ENCODE measurements around the gene SYMPK.
"Not testable (repeated sequence)": the region's sequence is repeated elsewhere in the genome, so short reads cannot be mapped to it uniquely, and the experiment has no call there.

The SYMPK gene

GRCh38 chr19:45885556-45886426, 22.8 kb upstream of the SYMPK start, which contains the start of gene IRF2BP1:
Gene IRF2BP1, minus strand, starts transcription at chr19:45886141. Its CDS starts 367 bp downstream, at chr19:45885774.
- DNase-seq (ENCODE audit: low read depth, low spot score) = peak; percentile 66

DNA sequence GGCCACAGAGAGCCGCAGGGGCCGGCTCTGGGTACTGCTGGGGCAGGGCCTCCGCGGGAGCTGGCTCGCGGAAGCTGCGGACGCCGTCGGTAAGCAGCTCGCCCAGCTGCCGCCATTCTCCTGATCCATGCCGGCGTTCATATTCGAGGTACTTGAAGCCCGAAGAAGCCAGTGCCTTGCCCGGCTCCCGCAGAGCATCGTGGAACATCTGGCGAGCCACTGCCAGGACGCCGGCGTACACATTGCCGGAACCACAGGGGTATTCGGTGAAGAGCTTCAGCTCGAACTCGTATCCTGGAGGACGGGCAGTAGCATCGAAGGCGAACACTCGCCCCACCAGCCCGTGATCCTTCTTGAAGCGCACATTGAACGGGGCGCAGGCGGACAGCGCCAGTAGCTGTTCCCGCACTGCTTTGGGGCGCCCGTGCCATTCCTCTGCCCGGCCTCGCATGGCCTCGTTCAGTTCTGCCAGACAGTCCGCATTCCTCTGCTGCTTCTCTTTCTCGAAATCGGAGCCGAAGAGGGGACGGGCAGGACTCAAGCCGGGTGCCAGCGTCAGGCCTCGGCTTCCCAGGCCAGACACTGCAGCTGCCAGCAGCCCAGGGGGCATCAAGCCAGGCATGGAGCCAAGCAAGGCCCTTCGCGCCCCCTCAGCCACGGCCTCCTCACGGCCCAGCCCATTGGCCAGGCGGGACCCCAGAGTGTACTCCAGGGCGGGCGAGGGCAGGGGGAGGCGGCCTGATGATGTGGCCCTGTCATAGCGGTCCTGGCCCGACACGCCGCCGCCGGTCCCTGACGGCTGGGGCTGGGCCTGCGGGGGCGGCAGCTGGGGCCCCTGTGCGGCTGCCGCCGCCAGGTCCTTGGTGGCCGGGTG, 22.0 kb upstream of the SYMPK start:
- DNase-seq (ENCODE audit: low read depth, low spot score) = no peak

- no peak for DNase-seq (ENCODE audit: low read depth, low spot score)
These were observed 21.1 kb upstream of the SYMPK start for GRCh38 chr19:45883881-45884681.

- DNase-seq (ENCODE audit: low read depth, low spot score) = no peak
These were observed 20.6 kb upstream of the SYMPK start for GRCh38 chr19:45883586-45883880.

GRCh38 chr19:45882652-45883585, 20.0 kb upstream of the SYMPK start:
- peak; percentile 64 for DNase-seq (ENCODE audit: low read depth, low spot score)

DNA sequence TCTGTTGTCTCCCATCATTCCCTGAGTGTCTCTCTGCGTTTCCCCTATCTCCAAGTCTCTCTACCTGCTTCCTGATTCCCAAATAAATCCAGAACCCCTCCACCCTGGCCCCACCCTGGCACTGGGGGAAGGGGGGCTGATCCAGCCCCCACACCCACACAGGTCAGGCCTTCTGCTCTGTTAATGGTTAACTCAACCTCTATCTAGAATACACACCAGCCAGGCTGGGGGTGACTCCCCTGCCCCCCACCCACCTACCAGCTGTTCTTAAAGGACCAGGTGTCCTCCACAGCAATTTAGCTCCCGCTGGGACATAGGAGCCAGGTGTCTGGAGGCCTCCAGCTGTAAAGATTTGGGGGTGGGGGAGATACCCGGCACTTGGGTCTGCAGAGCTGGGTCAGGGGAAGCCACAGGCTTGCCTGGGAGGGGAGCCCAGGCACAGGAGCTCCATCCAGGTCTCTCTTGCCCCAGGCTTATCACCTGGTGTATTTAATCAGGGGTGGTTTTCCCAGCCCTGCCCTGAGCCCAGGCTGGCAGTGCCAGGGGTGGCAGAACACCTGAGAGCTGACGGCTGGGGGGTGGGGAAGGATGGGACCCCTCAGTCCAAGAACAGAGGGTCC, 19.1 kb upstream of the SYMPK start:
- DNase-seq (ENCODE audit: low read depth, low spot score) = no peak

DNA sequence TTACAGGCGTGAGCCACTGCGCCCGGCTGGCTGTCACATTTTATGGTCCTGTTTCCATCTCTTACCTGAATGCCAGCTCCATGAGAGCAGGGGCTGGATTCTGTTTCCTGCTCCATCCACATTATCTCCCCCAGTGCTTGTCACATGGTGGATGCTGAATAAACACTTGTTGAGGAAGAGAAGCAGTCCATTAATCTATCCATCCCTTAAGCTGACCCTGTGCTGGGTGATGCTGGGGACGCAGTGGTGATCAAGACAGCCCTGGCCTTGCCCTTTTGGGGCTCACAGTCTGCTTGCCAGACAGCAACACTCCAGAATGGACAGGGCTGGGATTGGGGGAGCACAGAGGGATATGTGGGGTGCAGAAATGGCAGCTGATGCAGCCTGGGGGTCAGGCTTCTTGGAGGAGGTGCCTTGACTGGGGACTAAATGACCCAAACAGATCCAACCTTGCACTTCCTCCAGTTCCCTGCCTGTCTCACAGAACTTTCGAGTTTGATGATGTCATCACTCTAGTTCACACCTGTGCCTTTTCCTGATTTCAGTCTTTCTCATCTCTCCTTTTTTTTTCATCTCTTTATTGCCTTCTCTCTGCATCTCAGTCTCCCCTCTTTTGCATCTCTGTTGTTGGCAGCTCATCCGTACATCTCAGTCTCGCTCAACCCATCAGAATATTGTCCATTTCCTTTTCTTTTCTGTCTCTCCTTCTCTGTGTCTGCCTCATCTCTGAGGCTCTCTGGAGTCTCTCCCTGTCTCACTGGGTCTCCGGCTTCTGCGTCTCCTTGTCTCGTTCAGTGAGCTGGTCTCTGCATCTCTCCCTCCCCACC, 18.3 kb upstream of the SYMPK start:
- no peak for DNase-seq (ENCODE audit: low read depth, low spot score)

GRCh38 chr19:45879971-45880370, 17.0 kb upstream of the SYMPK start:
- DNase-seq (ENCODE audit: low read depth, low spot score) = no peak

- no peak for DNase-seq (ENCODE audit: low read depth, low spot score)
These were observed 16.1 kb upstream of the SYMPK start for GRCh38 chr19:45879055-45879454.

DNA sequence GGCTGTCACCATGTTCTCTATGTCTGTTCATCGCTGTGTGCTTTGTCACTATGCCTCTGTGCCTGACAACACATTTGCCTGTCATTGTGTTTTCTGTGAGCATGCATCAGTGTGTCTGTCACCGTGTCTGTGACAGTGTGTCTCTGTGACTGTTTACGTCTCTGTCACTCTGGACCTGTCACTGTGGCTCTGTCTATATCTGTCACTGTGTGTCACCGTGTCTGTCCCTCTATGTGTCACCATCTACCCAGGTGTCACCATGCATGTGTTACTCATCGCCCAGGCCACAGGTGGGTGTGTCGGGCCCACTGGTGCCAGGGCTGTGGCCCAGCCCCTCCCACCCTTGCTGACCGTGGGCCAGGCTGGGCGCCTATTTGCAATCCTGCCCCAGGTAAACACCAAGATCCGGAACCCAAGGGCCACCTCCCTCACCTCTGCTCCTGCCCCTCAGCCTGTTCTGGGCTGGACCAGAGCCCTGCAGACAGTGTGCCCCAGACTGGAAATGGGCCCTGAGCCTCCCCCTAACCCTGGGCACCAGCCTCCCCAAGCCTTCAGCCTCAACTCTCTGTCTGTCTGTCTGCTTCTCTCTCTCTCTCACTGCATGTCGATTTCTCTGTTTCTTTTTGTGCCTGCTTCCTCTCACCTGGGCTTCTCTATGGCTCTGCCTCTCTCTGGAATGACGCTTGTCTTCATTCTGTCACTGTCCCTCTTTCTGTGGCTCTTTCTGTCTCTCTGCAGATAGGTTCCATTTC, 15.3 kb upstream of the SYMPK start:
- DNase-seq (ENCODE audit: low read depth, low spot score) = no peak

DNA sequence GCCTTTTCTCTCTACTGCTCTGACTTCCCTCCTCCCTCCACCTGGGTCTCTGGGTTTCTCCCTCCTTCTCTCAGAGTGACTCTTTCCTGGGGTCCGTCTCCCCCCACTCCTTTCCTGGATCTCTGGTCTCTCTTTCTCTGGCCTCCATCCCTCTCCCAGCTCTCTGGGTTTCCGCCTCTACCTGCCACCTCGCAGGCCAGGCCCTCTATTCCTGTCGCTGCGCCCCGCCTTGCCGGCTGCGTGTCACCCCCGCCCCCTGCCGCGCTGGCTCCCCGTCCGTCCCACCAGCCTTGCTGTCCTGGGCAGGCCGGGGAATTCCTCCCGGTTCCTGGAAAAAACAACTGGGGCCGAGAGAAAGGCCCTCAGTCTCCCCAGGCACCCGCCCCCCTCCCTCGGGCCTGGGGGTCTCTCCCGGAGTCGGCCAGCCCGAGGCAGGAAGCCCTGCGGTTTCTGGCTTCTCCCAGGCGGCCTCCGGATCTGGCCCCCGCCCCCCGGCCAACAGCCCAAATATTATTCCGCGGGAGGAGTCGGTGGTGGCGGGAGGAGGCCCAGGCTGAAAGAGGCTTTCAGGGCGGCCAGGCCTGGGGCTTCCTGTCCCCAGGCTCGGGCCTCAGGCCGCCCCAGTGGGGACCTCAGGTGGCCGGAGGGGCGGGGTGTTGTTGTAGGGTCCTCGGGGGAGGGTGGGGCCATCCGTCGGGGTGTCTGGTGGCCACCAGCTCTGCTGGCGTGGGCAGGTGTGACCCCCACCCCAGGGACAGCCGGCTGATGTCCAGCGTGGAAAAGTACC, 13.7 kb upstream of the SYMPK start:
- no peak for DNase-seq (ENCODE audit: low read depth, low spot score)

- no peak for DNase-seq (ENCODE audit: low read depth, low spot score)
These were observed 13.1 kb upstream of the SYMPK start for GRCh38 chr19:45876161-45876410.

DNA sequence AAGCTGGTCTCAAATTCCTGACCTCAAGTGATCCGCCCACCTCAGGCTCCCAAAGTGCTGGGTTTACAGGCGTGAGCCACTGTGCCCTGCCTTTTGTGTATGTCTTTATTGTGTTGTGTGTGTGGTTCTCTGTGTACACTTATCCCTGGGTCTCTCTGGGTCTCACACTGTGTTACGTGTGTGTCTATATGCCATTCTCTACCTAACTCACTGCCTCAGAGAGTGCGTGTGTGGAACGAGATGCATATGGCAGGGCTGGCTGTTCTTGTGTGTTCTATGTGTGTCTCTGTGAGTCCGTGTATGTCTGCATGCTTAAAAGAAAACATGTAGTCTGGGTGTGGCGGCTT, 11.6 kb upstream of the SYMPK start:
- no peak for DNase-seq (ENCODE audit: low read depth, low spot score)

GRCh38 chr19:45873219-45873772, 10.3 kb upstream of the SYMPK start:
- no peak for DNase-seq (ENCODE audit: low read depth, low spot score)

- no peak for DNase-seq (ENCODE audit: low read depth, low spot score)
These were observed 9.4 kb upstream of the SYMPK start for GRCh38 chr19:45872095-45872919.

DNA sequence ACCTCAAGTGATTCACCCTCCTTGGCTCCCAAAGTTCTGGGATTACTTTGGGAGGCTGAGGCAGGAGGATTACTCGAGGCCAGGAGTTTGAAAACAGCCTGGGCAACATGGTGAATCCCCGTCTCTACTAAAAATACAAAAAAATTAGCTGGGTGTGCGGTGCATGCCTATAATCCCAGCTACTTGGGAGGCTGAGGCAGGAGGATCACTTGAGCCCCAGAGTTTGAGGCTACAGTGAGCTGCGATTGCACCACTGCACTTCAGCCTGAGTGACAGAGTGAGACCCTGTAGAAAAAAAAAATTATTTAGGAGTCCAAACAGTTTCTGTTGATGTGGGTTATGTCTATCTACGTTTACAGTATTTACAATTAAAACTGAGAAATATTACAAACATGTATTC, 7.9 kb upstream of the SYMPK start:
- DNase-seq (ENCODE audit: low read depth, low spot score) = no peak

- not testable (repeated sequence) for DNase-seq (ENCODE audit: low read depth, low spot score)
These were observed 4.3 kb upstream of the SYMPK start for GRCh38 chr19:45867241-45867640.
